ENCODE data around the gene KATNA1.

DNA sequence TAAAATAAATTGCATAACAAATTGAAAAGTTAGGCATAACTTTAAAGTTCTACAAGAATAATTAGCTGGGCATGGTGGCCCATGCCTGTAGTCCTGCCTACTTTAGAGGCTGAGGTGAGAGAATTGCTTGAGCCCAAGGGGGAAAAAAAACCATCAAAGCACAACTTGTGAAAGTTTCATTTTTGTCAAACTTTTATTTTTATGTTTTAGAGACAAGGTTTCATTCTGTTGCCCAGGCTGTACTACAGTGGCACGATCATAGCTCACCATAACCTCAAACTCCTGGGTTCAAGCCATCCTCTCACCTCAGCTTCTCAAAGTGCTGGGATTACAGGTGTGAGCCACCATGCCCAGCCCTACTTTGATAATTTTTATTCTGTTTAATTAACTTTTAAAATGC is 14.2 kb downstream of the KATNA1 start:
- TF ChIP-seq, protein P1, sequence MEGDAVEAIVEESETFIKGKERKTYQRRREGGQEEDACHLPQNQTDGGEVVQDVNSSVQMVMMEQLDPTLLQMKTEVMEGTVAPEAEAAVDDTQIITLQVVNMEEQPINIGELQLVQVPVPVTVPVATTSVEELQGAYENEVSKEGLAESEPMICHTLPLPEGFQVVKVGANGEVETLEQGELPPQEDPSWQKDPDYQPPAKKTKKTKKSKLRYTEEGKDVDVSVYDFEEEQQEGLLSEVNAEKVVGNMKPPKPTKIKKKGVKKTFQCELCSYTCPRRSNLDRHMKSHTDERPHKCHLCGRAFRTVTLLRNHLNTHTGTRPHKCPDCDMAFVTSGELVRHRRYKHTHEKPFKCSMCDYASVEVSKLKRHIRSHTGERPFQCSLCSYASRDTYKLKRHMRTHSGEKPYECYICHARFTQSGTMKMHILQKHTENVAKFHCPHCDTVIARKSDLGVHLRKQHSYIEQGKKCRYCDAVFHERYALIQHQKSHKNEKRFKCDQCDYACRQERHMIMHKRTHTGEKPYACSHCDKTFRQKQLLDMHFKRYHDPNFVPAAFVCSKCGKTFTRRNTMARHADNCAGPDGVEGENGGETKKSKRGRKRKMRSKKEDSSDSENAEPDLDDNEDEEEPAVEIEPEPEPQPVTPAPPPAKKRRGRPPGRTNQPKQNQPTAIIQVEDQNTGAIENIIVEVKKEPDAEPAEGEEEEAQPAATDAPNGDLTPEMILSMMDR (IDR thresholded peaks at IDR 0.05; ENCODE audit: low read depth, low read length, poor library complexity, severe bottlenecking) = no peak
- TF ChIP-seq EZH2phosphoT487 (IDR thresholded peaks at IDR 0.05; ENCODE audit: borderline replicate concordance, low read length) = no peak
